DMS153 (cell line): ENCODE data around the gene RHBDL3.

Source experiments
- DNase-seq: peaks from one replicate; lab custom pipeline; 2025; lab: John Stamatoyannopoulos, UW

RHBDL3 gene

DNA sequence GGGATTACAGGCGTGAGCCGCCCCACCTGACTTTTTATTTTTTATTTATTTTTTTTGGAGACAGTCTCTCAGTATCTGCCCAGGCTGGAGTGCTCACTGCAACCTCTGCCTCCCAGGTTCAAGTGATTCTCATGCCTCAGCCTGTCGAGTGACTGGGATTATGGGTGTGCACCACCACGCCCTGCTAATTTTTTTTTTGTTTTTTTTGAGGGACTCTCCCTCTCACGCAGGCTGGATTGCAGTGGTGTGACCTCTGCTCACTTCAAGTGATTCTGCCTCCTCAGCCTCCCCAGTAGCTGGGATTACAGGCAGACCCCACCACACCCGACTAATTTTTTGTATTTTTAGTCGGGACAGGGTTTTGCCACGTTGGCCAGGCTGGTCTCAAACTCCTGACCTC, 92.0 kb downstream of the RHBDL3 start:
- DNase-seq = no peak

DNA sequence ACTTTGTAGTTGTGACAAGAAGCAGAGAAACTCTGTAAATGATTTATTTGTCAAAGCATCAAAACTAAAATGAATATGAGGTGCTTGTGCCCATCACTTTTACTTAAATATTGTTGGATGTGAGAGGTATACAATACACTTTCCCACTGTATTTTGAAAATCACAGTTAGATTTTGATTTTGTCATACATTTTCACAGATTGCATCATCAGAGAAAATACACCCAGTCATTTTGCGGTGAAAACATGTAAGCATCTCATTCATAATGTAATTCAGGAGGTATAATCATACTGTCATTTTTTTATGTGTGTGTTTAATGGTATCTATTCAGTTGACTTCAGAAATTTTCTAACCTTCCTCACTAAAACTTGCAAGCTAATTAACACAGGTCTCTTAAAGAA, 95.6 kb downstream of the RHBDL3 start:
- DNase-seq = no peak

DNA sequence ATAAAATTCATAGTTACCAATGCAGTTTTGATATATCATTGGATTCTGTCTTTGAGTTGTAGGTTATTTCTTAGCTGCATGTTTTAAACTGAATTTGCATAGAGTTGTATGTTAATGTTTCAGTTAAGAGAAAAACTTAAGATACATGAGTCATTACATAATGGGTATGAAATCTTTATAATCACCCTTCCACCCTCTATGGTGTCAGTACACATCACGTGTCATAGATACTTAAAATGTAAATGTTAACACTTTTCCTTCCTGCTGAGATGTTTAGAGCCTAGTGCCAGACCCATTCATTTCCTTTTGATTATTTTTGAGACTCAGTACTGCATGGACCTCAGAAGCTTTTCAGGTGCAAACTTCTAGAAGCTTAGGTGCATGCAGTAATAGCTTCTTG, 104.8 kb downstream of the RHBDL3 start:
- no peak for DNase-seq
